A549 (cell line): ENCODE measurements around the gene CHKA. TPM values are rescaled to one million over a fixed set of nuclear protein-coding genes. Genes with fewer than 3 reads are reported as not detected.

Experiments
- ATAC-seq, 2 experiments: fragments of 200-7000 bp in 1 of 2; fragments of >200 bp in 1 of 2; cut with Nextera tagmentation in 1 of 2; cut with Tn5 transposase in 1 of 2; 3 replicates each; pipeline versions ENCODE4 v1.8.0 to v1.9.1; 2018 to 2020; ENCODE audit warnings: mild to moderate bottlenecking in 1 of 2, moderate library complexity in 1 of 2
- CTCF ChIA-PET: fragments of 300-600 bp; sonication (Branson Sonifier 250); formaldehyde crosslinking; extraction: SDS; loops from one replicate; lab custom pipeline; 2021; ENCODE audit warnings: antibody characterized with exemption, inconsistent platforms; lab: Yijun Ruan, JAX
- POLR2A ChIA-PET: fragments of 350-600 bp; formaldehyde crosslinking; extraction: SDS; loops from one replicate; lab custom pipeline; 2021; ENCODE audit warnings: antibody characterized with exemption, inconsistent platforms; lab: Yijun Ruan, JAX
- DNase-seq, 2 experiments: peaks; one replicate each; pipeline versions ENCODE4 v3.0.0 to v3.0.0-alpha.2; 2011 to 2016; ENCODE audit warnings: low read depth in 1 of 2, low spot score in 1 of 2
- FAIRE-seq: peaks from 2 replicates; lab custom pipeline; 2011; peaks lifted over from hg19 to GRCh38; lab: Jason Lieb, UNC
- H3K27ac ChIP-seq, 2 experiments: fragments of >200 bp; sonication (Bioruptor Twin); formaldehyde crosslinking; 3 replicates each; pipeline ENCODE4 v1.5.1; 2016 to 2017
- H3K4me1 ChIP-seq: fragments of >200 bp; sonication (Bioruptor Twin); formaldehyde crosslinking; 3 replicates; pipeline ENCODE4 v1.6.1; 2016
- H3K4me2 ChIP-seq: fragments of >200 bp; sonication (Bioruptor Twin); formaldehyde crosslinking; 3 replicates; pipeline ENCODE4 v1.6.1; 2016
- H3K4me3 ChIP-seq: fragments of >200 bp; sonication (Bioruptor Twin); formaldehyde crosslinking; 3 replicates; pipeline ENCODE4 v1.5.1; 2016
- H3K9me3 ChIP-seq: fragments of >200 bp; sonication (Bioruptor Twin); formaldehyde crosslinking; 3 replicates; pipeline ENCODE4 v1.6.1; 2016
- ATOH8 ChIP-seq: fragments of 250-450 bp; sonication (Bioruptor Pico); IDR thresholded peaks from 2 replicates; pipeline ENCODE4 v1.5.0; 2020; ENCODE audit warnings: low read depth, mild to moderate bottlenecking, moderate library complexity
- BCL3 ChIP-seq: fragments of >200 bp; sonication (Bioruptor Twin); formaldehyde crosslinking; IDR thresholded peaks from 3 replicates; pipeline ENCODE4 v1.6.1; 2016
- CHD2 ChIP-seq: fragments of 150-350 bp; IDR thresholded peaks from 2 replicates; pipeline ENCODE4 v1.6.1; 2014; ENCODE audit warnings: low read length; ENCODE audit not compliant: partially characterized antibody
- CHD4 ChIP-seq: fragments of 200-600 bp; sonication (generic); IDR thresholded peaks from 2 replicates; pipeline ENCODE4 v1.6.1; 2016; ENCODE audit warnings: antibody characterized with exemption, mild to moderate bottlenecking, borderline replicate concordance
- CTCF ChIP-seq: fragments of >200 bp; sonication (Bioruptor Twin); formaldehyde crosslinking; IDR thresholded peaks from 3 replicates; pipeline ENCODE4 v1.5.1; 2016
- E2F6 ChIP-seq: IDR thresholded peaks from 2 replicates; pipeline ENCODE4 v1.6.1; 2012; ENCODE audit warnings: low read depth, borderline replicate concordance
- EHMT2 ChIP-seq: fragments of 200-600 bp; sonication (generic); IDR thresholded peaks from 2 replicates; pipeline ENCODE4 v1.6.1; 2016; ENCODE audit warnings: antibody characterized with exemption, low read depth, mild to moderate bottlenecking, moderate library complexity
- ELK1 ChIP-seq: fragments of 150-350 bp; IDR thresholded peaks from 2 replicates; pipeline ENCODE4 v1.6.1; 2014; ENCODE audit warnings: low read depth, mild to moderate bottlenecking, low read length
- FOSL2 ChIP-seq, 2 experiments: fragments of 450-650 bp in 1 of 2; fragments of >200 bp in 1 of 2; sonication (Bioruptor Twin) in 1 of 2; formaldehyde crosslinking; IDR thresholded peaks; 2 replicates each; pipeline versions ENCODE4 v1.5.0 to v1.6.1; 2016 to 2020; ENCODE audit warnings: mild to moderate bottlenecking in 1 of 2, moderate library complexity in 1 of 2
- FOXS1 ChIP-seq: fragments of 250-450 bp; sonication (Bioruptor Pico); IDR thresholded peaks from 2 replicates; pipeline ENCODE4 v1.5.0; 2020; ENCODE audit warnings: mild to moderate bottlenecking, moderate library complexity
- GATA3 ChIP-seq: IDR thresholded peaks from 2 replicates; pipeline ENCODE4 v1.6.1; 2012; ENCODE audit warnings: borderline replicate concordance
- HES2 ChIP-seq: fragments of >200 bp; sonication (Bioruptor Twin); formaldehyde crosslinking; IDR thresholded peaks from 2 replicates; pipeline ENCODE4 v1.6.1; 2016
- HEYL ChIP-seq: fragments of 250-450 bp; sonication (Bioruptor Pico); IDR thresholded peaks from 2 replicates; pipeline ENCODE4 v1.8.0; 2021; ENCODE audit warnings: mild to moderate bottlenecking, moderate library complexity
- HOXB13 ChIP-seq: fragments of 250-450 bp; sonication (Bioruptor Pico); IDR thresholded peaks from 2 replicates; pipeline ENCODE4 v1.5.0; 2020; ENCODE audit warnings: low read depth, mild to moderate bottlenecking, moderate library complexity
- JUN ChIP-seq, 2 experiments: fragments of >200 bp; sonication (Bioruptor Twin); formaldehyde crosslinking; IDR thresholded peaks; 2 replicates in 1 of 2; 3 replicates in 1 of 2; pipeline ENCODE4 v1.6.1; 2016 to 2017
- MAX ChIP-seq: IDR thresholded peaks from 2 replicates; pipeline ENCODE4 v1.6.1; 2012
- MAZ ChIP-seq: fragments of 150-350 bp; IDR thresholded peaks from 2 replicates; pipeline ENCODE4 v1.6.1; 2014; ENCODE audit warnings: antibody characterized with exemption, low read depth, low read length, borderline replicate concordance
- NPAS2 ChIP-seq: fragments of 250-450 bp; sonication (Bioruptor Pico); IDR thresholded peaks from 2 replicates; pipeline ENCODE4 v1.8.0; 2022; ENCODE audit warnings: mild to moderate bottlenecking, moderate library complexity, borderline replicate concordance
- PBX3 ChIP-seq: IDR thresholded peaks from 2 replicates; pipeline ENCODE4 v1.6.1; 2012
- RCOR1 ChIP-seq: fragments of 150-350 bp; IDR thresholded peaks from 2 replicates; pipeline ENCODE4 v1.6.1; 2014; ENCODE audit warnings: antibody characterized with exemption, low read length, low read depth
- RFX5 ChIP-seq: fragments of 450-650 bp; IDR thresholded peaks from 2 replicates; pipeline ENCODE4 v1.7.1; 2014; ENCODE audit warnings: antibody characterized with exemption, mild to moderate bottlenecking, moderate library complexity
- SMC3 ChIP-seq: fragments of >200 bp; sonication (Bioruptor Twin); formaldehyde crosslinking; IDR thresholded peaks from 3 replicates; pipeline ENCODE4 v1.6.1; 2018; ENCODE audit warnings: inconsistent platforms
- ZC3H11A ChIP-seq: fragments of 450-650 bp; IDR thresholded peaks from 2 replicates; pipeline ENCODE4 v1.6.1; 2014; ENCODE audit warnings: antibody characterized with exemption, mild to moderate bottlenecking
- ZNF302 ChIP-seq: fragments of 250-450 bp; sonication (Bioruptor Pico); IDR thresholded peaks from 2 replicates; pipeline ENCODE4 v1.9.0; 2021; ENCODE audit warnings: inconsistent platforms, mild to moderate bottlenecking, moderate library complexity
- ZSCAN20 ChIP-seq: fragments of 250-450 bp; sonication (Bioruptor Pico); IDR thresholded peaks from 2 replicates; pipeline ENCODE4 v1.8.0; 2022; ENCODE audit warnings: mild to moderate bottlenecking, moderate library complexity
- whole genome bisulfite sequencing: methylation state at CpG from one replicate; pipeline ENCODE4 v1.1.6; 2017; ENCODE audit errors: missing lambda C conversion rate; 5-methylcytosine and 5-hydroxymethylcytosine counted together
- polyA plus RNA-seq, 4 experiments: library from polyadenylated mRNA; depleted of rRNA in 3 of 4; stranded (reverse); fragments of >200 nt; fragmentation: RNase III in 1 of 4; extraction: RNeasy Plus Mini Kit Qiagen cat#74134 plus additional on column Dnase treatment in 1 of 4; gene quantifications; 2 replicates in 3 of 4; 3 replicates in 1 of 4; pipeline ENCODE4 v1.2.3, GENCODE V29; 2011 to 2017

CHKA gene
- polyA plus RNA-seq, 2 of the 4 experiments (the other 2 are of a cell fraction), result 14.2 to 21.7 TPM

GRCh38 chr11:68043349-68044144 is 77.6 kb downstream of the CHKA start (continued):
- TF ChIP-seq EHMT2 (no peak), CHD2 (no peak), BCL3 (no peak), ELK1 (no peak), ZNF302 (CRISPR knock-in tag) (no peak), MAZ (no peak)

GRCh38 chr11:68043029-68043348 is 78.2 kb downstream of the CHKA start:
- DNase-seq, result no peak
- peak overlapping the region; percentile 47; the same call in 2 of the 3 replicates for H3K4me2 ChIP-seq
- ATAC-seq, result no peak
- WGBS, result 57% methylated on average over 4 of the region's 8 CpGs
- ChIA-PET CTCF (interaction anchor here (0.9 to 7.3 kb wide), 9 partner anchors 10 to 404 kb away, joined by 3 to 60 read pairs (median 5); partner anchors contain the start of gene ALDH3B1), POLR2A (interaction anchor here (0.7 to 1.5 kb wide), 4 partner anchors 19 to 32 kb away, joined by 3 to 4 read pairs (median 3); no protein-coding TSS in a partner anchor)
- H3K9me3 ChIP-seq, result no peaks in the 10 kb centered on the region
- peak overlapping the region; percentile 60 to 96; a peak in 5 of 6 replicates for H3K27ac ChIP-seq
- no peak overlapping the region for H3K4me3 ChIP-seq
- FAIRE-seq, result no peak
- TF ChIP-seq SMC3 (no peak), PBX3 (no peak), CHD4 (no peak), ZSCAN20 (CRISPR knock-in tag) (no peak)
- peaks cover 43% of the 10 kb centered on the region for H3K4me1 ChIP-seq

- H3K9me3 ChIP-seq, result no peaks in the 10 kb centered on the region
- POLR2A ChIA-PET, result interaction anchor here (0.7 to 2.5 kb wide), 3 partner anchors 28 to 32 kb away, joined by 3 to 9 read pairs (median 4); partner anchors contain the start of gene ALDH3B1
- DNase-seq (no peak), ATAC-seq (no peak), FAIRE-seq (no peak)
- H3K4me3 ChIP-seq, result no peak overlapping the region
- H3K4me2 ChIP-seq, result peak overlapping the region; percentile 47; the same call in 2 of the 3 replicates
- peaks cover 48% of the 10 kb centered on the region for H3K4me1 ChIP-seq
- peak overlapping the region; percentile 60 to 96; a peak in 5 of 6 replicates for H3K27ac ChIP-seq
- CTCF ChIA-PET, result interaction anchor here (0.7 to 7.3 kb wide), 11 partner anchors 10 to 166 kb away, joined by 3 to 60 read pairs (median 5); partner anchors contain the start of gene ALDH3B1
- WGBS, result 87% methylated on average over 12 of the region's 27 CpGs
- TF ChIP-seq JUN (IDR thresholded peaks at IDR 0.05) (no peak), FOXS1 (CRISPR knock-in tag) (no peak), CTCF (no peak), HES2 (no peak), ATOH8 (CRISPR knock-in tag) (no peak), GATA3 (no peak), RFX5 (no peak), E2F6 (no peak), NPAS2 (no peak), FOSL2 (IDR thresholded peaks at IDR 0.05) (no peak), FOSL2 (CRISPR knock-in tag; IDR thresholded peaks at IDR 0.05) (no peak), HEYL (CRISPR knock-in tag) (no peak), HOXB13 (no peak), ZC3H11A (no peak), RCOR1 (no peak), MAX (no peak)
Measured at GRCh38 chr11:68042219-68043028, 78.8 kb downstream of the CHKA start.
